H1 (cell line): ENCODE results near the gene SCAI. TPM values are rescaled to one million over a fixed set of nuclear protein-coding genes. Genes with fewer than 3 reads are reported as not detected.

Experiments
- CTCF ChIA-PET: fragments of 300-600 bp; sonication (Branson Sonifier 250); formaldehyde crosslinking; loops from one replicate; lab custom pipeline; 2021; ENCODE audit not compliant: partially characterized antibody; lab: Charles Lee
- POLR2A ChIA-PET: fragments of 300-600 bp; sonication (Branson Sonifier 250); formaldehyde crosslinking; loops from one replicate; lab custom pipeline; 2021; ENCODE audit warnings: inconsistent platforms; ENCODE audit not compliant: partially characterized antibody; lab: Charles Lee
- DNase-seq, 2 experiments: peaks; one replicate each; pipeline versions ENCODE4 v3.0.0 to v3.0.0-alpha.2; 2010 to 2022; ENCODE audit warnings: low spot score in 2 of 2, low read depth in 1 of 2, mixed read lengths in 1 of 2
- FAIRE-seq: peaks from 2 replicates; lab custom pipeline; 2011; peaks lifted over from hg19 to GRCh38; lab: Jason Lieb, UNC
- H2AFZ ChIP-seq: 2 replicates; pipeline ENCODE4 v1.8.1; 2012; ENCODE audit warnings: low read length, inconsistent platforms
- H2AK5ac ChIP-seq: 2 replicates; pipeline ENCODE4 v1.6.1; 2013; ENCODE audit warnings: low read depth, low read length
- H2BK120ac ChIP-seq: replicated peaks from 2 replicates; pipeline ENCODE3; 2013; ENCODE audit warnings: low read depth, low read length, inconsistent platforms
- H2BK12ac ChIP-seq: 2 replicates; pipeline ENCODE4 v1.6.1; 2013; ENCODE audit warnings: low read depth, low read length
- H2BK15ac ChIP-seq: 2 replicates; pipeline ENCODE4 v1.6.1; 2013; ENCODE audit warnings: low read length
- H2BK20ac ChIP-seq: 2 replicates; pipeline ENCODE4 v1.6.1; 2013; ENCODE audit warnings: low read length
- H2BK5ac ChIP-seq: 2 replicates; pipeline ENCODE4 v1.6.1; 2013; ENCODE audit warnings: low read depth, low read length
- H3K14ac ChIP-seq: 2 replicates; pipeline ENCODE4 v1.6.1; 2013; ENCODE audit warnings: inconsistent platforms; ENCODE audit not compliant: insufficient read length
- H3K18ac ChIP-seq: 2 replicates; pipeline ENCODE4 v1.6.1; 2013; ENCODE audit warnings: low read length; ENCODE audit errors: extremely low read depth
- H3K23ac ChIP-seq: 2 replicates; pipeline ENCODE4 v1.6.1; 2013; ENCODE audit warnings: inconsistent platforms; ENCODE audit not compliant: insufficient read length
- H3K23me2 ChIP-seq: 2 replicates; pipeline ENCODE4 v1.6.1; 2013; ENCODE audit warnings: low read depth, low read length
- H3K27ac ChIP-seq: 2 replicates; pipeline ENCODE4 v1.6.1; 2011; ENCODE audit warnings: low read depth, low read length, inconsistent platforms
- H3K27me3 ChIP-seq, 4 experiments: replicated peaks in 1 of 4; 1 replicate in 1 of 4; 2 replicates in 3 of 4; pipeline versions ENCODE4 v1.6.1 to v1.8.1; 2011 to 2013; ENCODE audit warnings: low read length in 3 of 4, mild to moderate bottlenecking in 3 of 4, inconsistent platforms in 2 of 4, mixed read lengths in 2 of 4, moderate library complexity in 1 of 4; ENCODE audit not compliant: control insufficient read depth in 3 of 4, insufficient read depth in 3 of 4; ENCODE audit errors: extremely low read depth in 1 of 4
- H3K36me3 ChIP-seq, 4 experiments: 2 replicates each; pipeline versions ENCODE4 v1.6.1 to v1.8.1; 2011 to 2013; ENCODE audit warnings: mild to moderate bottlenecking in 4 of 4, low read length in 3 of 4, moderate library complexity in 2 of 4, control low read depth in 1 of 4, inconsistent platforms in 1 of 4; ENCODE audit not compliant: insufficient read depth in 4 of 4, control insufficient read depth in 2 of 4
- H3K4ac ChIP-seq: replicated peaks from 2 replicates; pipeline ENCODE3; 2013; ENCODE audit warnings: low read length, low read depth, mixed read lengths, inconsistent platforms; ENCODE audit not compliant: insufficient read length
- H3K4me1 ChIP-seq, 4 experiments: replicated peaks in 1 of 4; 1 replicate in 1 of 4; 2 replicates in 3 of 4; pipeline versions ENCODE4 v1.6.1 to v1.8.1; 2011 to 2013; ENCODE audit warnings: low read length in 3 of 4, inconsistent platforms in 2 of 4, mixed read lengths in 1 of 4; ENCODE audit not compliant: insufficient read depth in 4 of 4, control insufficient read depth in 3 of 4
- H3K4me2 ChIP-seq, 2 experiments: 2 replicates each; pipeline versions ENCODE4 v1.6.1 to v1.8.1; 2011 to 2013; ENCODE audit warnings: low read depth in 2 of 2, low read length in 2 of 2, control low read depth in 1 of 2, inconsistent platforms in 1 of 2, mild to moderate bottlenecking in 1 of 2; ENCODE audit not compliant: insufficient read depth in 1 of 2
- H3K4me3 ChIP-seq, 4 experiments: fragments of 200-600, 300-600 bp in 1 of 4; sonication (generic), shearing (Covaris generic), sonication (Bioruptor Twin) in 1 of 4; 2 replicates each; pipeline versions ENCODE4 v1.5.1 to v1.8.1; 2011 to 2016; ENCODE audit warnings: low read length in 4 of 4, low read depth in 3 of 4, control low read depth in 2 of 4, inconsistent platforms in 2 of 4, mild to moderate bottlenecking in 2 of 4, mixed read lengths in 1 of 4, moderate library complexity in 1 of 4; ENCODE audit not compliant: insufficient read depth in 2 of 4; ENCODE audit errors: extremely low read depth in 1 of 4
- H3K56ac ChIP-seq: replicated peaks from 2 replicates; pipeline ENCODE3; 2013; ENCODE audit warnings: low read depth, mild to moderate bottlenecking, mixed read lengths, low read length, inconsistent platforms; ENCODE audit not compliant: insufficient read length
- H3K79me1 ChIP-seq: 2 replicates; pipeline ENCODE4 v1.6.1; 2013; ENCODE audit warnings: low read depth, low read length, control low read depth
- H3K79me2 ChIP-seq, 2 experiments: 2 replicates each; pipeline versions ENCODE4 v1.6.1 to v1.8.1; 2012 to 2013; ENCODE audit warnings: low read length in 2 of 2, mild to moderate bottlenecking in 2 of 2, inconsistent platforms in 1 of 2; ENCODE audit not compliant: insufficient read depth in 2 of 2, control insufficient read depth in 1 of 2
- H3K9ac ChIP-seq, 4 experiments: replicated peaks in 1 of 4; 1 replicate in 1 of 4; 2 replicates in 3 of 4; pipeline versions ENCODE4 v1.6.1 to v1.8.1; 2011 to 2013; ENCODE audit warnings: low read depth in 3 of 4, low read length in 3 of 4, control low read depth in 2 of 4, mild to moderate bottlenecking in 2 of 4, moderate library complexity in 2 of 4, inconsistent platforms in 1 of 4; ENCODE audit errors: extremely low read depth in 1 of 4
- H3K9me3 ChIP-seq, 2 experiments: 2 replicates each; pipeline versions ENCODE4 v1.6.1 to v1.8.1; 2012 to 2013; ENCODE audit warnings: mild to moderate bottlenecking in 2 of 2, moderate library complexity in 2 of 2, control low read depth in 1 of 2, inconsistent platforms in 1 of 2, low read depth in 1 of 2, low read length in 1 of 2, mixed read lengths in 1 of 2; ENCODE audit not compliant: insufficient read depth in 2 of 2
- H4K20me1 ChIP-seq, 2 experiments: replicated peaks in 1 of 2; 2 replicates each; pipeline versions ENCODE3 to v1.8.1; 2011 to 2013; ENCODE audit warnings: inconsistent platforms in 2 of 2, low read length in 2 of 2, mild to moderate bottlenecking in 1 of 2; ENCODE audit not compliant: insufficient read depth in 2 of 2, control insufficient read depth in 1 of 2
- H4K5ac ChIP-seq: 2 replicates; pipeline ENCODE4 v1.6.1; 2013; ENCODE audit warnings: low read length, low read depth, mixed read lengths, inconsistent platforms; ENCODE audit not compliant: insufficient read length
- H4K8ac ChIP-seq: 2 replicates; pipeline ENCODE4 v1.8.0; 2013; ENCODE audit warnings: mild to moderate bottlenecking, moderate library complexity, low read length, inconsistent platforms; ENCODE audit not compliant: insufficient read depth; ENCODE audit errors: extremely low read depth
- H4K91ac ChIP-seq: replicated peaks from 2 replicates; pipeline ENCODE3; 2013; ENCODE audit warnings: low read length, mixed read lengths, inconsistent platforms; ENCODE audit not compliant: insufficient read length
- GTF2F1 ChIP-seq: IDR thresholded peaks from 2 replicates; pipeline ENCODE4 v1.6.1; 2012; ENCODE audit warnings: low read depth, low read length, improper control_type of control experiment, borderline replicate concordance
- POLR2A ChIP-seq, 2 experiments: IDR thresholded peaks; 1 replicate in 1 of 2; 2 replicates in 1 of 2; pipeline ENCODE4 v1.6.1; 2011; ENCODE audit warnings: low read depth in 2 of 2, low read length in 2 of 2, mild to moderate bottlenecking in 2 of 2; ENCODE audit errors: control extremely low read depth in 1 of 2
- RAD21 ChIP-seq, 2 experiments: IDR thresholded peaks in 1 of 2; conservative IDR thresholded peaks in 1 of 2; 2 replicates each; pipeline ENCODE4 v1.6.1; 2011; ENCODE audit warnings: low read depth in 2 of 2, low read length in 2 of 2, improper control_type of control experiment in 1 of 2, inconsistent platforms in 1 of 2, mild to moderate bottlenecking in 1 of 2, moderate library complexity in 1 of 2
- RFX5 ChIP-seq: IDR thresholded peaks from 2 replicates; pipeline ENCODE4 v1.6.1; 2011; ENCODE audit warnings: low read depth, low read length, improper control_type of control experiment, borderline replicate concordance
- SUZ12 ChIP-seq: fragments of 200-600 bp; sonication (generic); IDR thresholded peaks from 2 replicates; pipeline ENCODE4 v1.6.1; 2012; ENCODE audit warnings: mild to moderate bottlenecking, inconsistent platforms, low read length, moderate library complexity, mixed read lengths
- polyA plus RNA-seq, 7 experiments: library from polyadenylated mRNA; depleted of rRNA in 3 of 7; stranded (reverse) in 5 of 7; unstranded in 2 of 7; fragments of >200 nt in 5 of 7; fragments of 200-250 nt in 2 of 7; gene quantifications; 1 replicate in 5 of 7; 2 replicates in 1 of 7; 4 replicates in 1 of 7; pipeline versions ENCODE4 v1.2.1 to v1.2.3, GENCODE V29; 2011 to 2013; ENCODE audit warnings: missing spikeins in 2 of 7, mixed read lengths in 2 of 7
- total RNA-seq: library from RNA; stranded (reverse); fragmentation: NEBNext Ultra II Directional; extraction: Animal tissue kit (Norgen Biotek cat#: 25700); gene quantifications from 2 replicates; pipeline ENCODE4 v1.2.1, GENCODE V29; 2021

The SCAI gene
- total and polyA plus RNA-seq, 2 of the 8 experiments (the other 6 are each of a cell fraction or from before 2014, with no cell fraction given), result 6.4 to 19.8 TPM

DNA sequence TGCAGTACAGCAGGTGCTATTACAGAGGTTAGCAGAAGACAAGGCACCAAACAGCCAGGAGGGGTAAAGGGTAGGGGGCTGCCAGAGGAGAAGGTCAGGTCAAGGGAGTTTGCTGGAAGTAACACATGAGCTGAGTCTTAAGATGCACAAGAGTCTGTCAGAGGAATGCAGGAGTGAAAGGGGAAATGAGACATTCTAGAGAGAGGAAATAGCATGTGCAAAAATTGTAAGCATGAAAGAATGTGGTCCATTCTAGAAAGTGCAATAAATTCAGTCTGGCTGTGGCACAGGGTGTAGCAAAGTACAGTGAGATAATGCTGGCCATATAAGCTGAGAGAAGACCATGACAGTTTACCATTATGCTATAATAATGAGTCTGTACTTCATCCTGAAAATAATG, 209.0 kb downstream of the SCAI start:
- Histone ChIP-seq H3K9ac (no peak overlapping the region), H2BK15ac (no peak overlapping the region), H2AFZ (no peak overlapping the region), H3K18ac (no peak overlapping the region), H4K5ac (no peak overlapping the region), H3K56ac (no peak overlapping the region), H3K14ac (no peak overlapping the region), H4K8ac (no peak overlapping the region), H3K27me3 (no peaks in the 10 kb centered on the region), H3K36me3 (peaks cover 0 to 4% (median under 1%) of the 10 kb centered on the region in 4 experiments; a peak in 3 of 8 replicates)
- POLR2A ChIA-PET, result no interaction called here
- CTCF ChIA-PET, result no interaction called here
- no peak for TF ChIP-seq RAD21 (IDR thresholded peaks at IDR 0.05 in 1 of 2, conservative IDR thresholded peaks at IDR 0.05 in 1 of 2; ENCODE audit: low read depth in 2 of 2, low read length in 2 of 2)
- TF ChIP-seq RFX5, result no peak
- TF ChIP-seq GTF2F1, result no peak
- TF ChIP-seq SUZ12, result no peak
- no peak for TF ChIP-seq POLR2A (IDR thresholded peaks at IDR 0.05; ENCODE audit: control extremely low read depth in 1 of 2, low read depth in 2 of 2, low read length in 2 of 2)
- TF ChIP-seq, all 59 proteins: peak for 0
- Histone ChIP-seq H3K4ac (no peak overlapping the region), H3K27ac (no peak overlapping the region), H3K4me3 (no peak overlapping the region), H2BK12ac (no peak overlapping the region), H2AK5ac (no peak overlapping the region), H3K4me1 (no peaks in the 10 kb centered on the region), H3K79me2 (no peaks in the 10 kb centered on the region), H2BK120ac (no peak overlapping the region), H2BK5ac (no peak overlapping the region), H4K20me1 (no peaks in the 10 kb centered on the region), H4K91ac (no peak overlapping the region), H3K4me2 (no peak overlapping the region), H3K9me3 (no peaks in the 10 kb centered on the region), H3K23ac (no peak overlapping the region), H2BK20ac (no peak overlapping the region), H3K79me1 (no peaks in the 10 kb centered on the region), H3K23me2 (no peaks in the 10 kb centered on the region)
- FAIRE-seq, result no peak
- DNase-seq, result no peak
